Naive B cell (primary cell): Measurements from ENCODE around the gene MBLAC1. TPM values are rescaled to one million over a fixed set of nuclear protein-coding genes. Genes with fewer than 3 reads are reported as not detected.

Experiments
- ATAC-seq, 2 donors: fragments of 150-1000 bp; cut with Tn5 transposase; 2 replicates each; pipeline ENCODE4 v1.10.0; 2021; ENCODE audit warnings: low read depth in 2 of 2, mild to moderate bottlenecking in 2 of 2, moderate library complexity in 2 of 2
- DNase-seq: peaks from one replicate; pipeline ENCODE4 v3.0.0; 2022
- H3K27ac Mint-ChIP-seq, 6 donors: one replicate each; pipeline ENCODE4 v1.8.0; 2020 to 2022; ENCODE audit warnings: mild to moderate bottlenecking in 6 of 6, mixed read lengths in 6 of 6, moderate library complexity in 5 of 6, inconsistent platforms in 2 of 6
- H3K27me3 Mint-ChIP-seq, 3 donors: one replicate each; pipeline ENCODE4 v1.8.0; 2021 to 2022; ENCODE audit warnings: mixed read lengths in 3 of 3, mild to moderate bottlenecking in 1 of 3
- H3K36me3 Mint-ChIP-seq, 2 donors: one replicate each; pipeline ENCODE4 v1.8.0; 2020 to 2022; ENCODE audit warnings: mixed read lengths in 2 of 2, inconsistent platforms in 1 of 2, mild to moderate bottlenecking in 1 of 2
- H3K4me1 Mint-ChIP-seq, 3 donors: one replicate each; pipeline ENCODE4 v1.8.0; 2020 to 2022; ENCODE audit warnings: mixed read lengths in 3 of 3, inconsistent platforms in 1 of 3, mild to moderate bottlenecking in 1 of 3, moderate library complexity in 1 of 3
- H3K4me3 Mint-ChIP-seq, 8 donors: one replicate each; pipeline ENCODE4 v1.8.0; 2020 to 2022; ENCODE audit warnings: mild to moderate bottlenecking in 8 of 8, mixed read lengths in 8 of 8, moderate library complexity in 8 of 8, inconsistent platforms in 2 of 8
- H3K9me3 Mint-ChIP-seq, 7 donors: one replicate each; pipeline ENCODE4 v1.8.0; 2020 to 2022; ENCODE audit warnings: mixed read lengths in 7 of 7, mild to moderate bottlenecking in 5 of 7, inconsistent platforms in 2 of 7, moderate library complexity in 1 of 7
- polyA plus RNA-seq, 6 donors: library from polyadenylated mRNA; unstranded; fragments of 300-500 nt; fragmentation: Illumina TruSeq; gene quantifications; one replicate each; pipeline ENCODE4 v1.2.3, GENCODE V29; 2021; ENCODE audit warnings: low read depth in 6 of 6

MBLAC1 gene, protein sequence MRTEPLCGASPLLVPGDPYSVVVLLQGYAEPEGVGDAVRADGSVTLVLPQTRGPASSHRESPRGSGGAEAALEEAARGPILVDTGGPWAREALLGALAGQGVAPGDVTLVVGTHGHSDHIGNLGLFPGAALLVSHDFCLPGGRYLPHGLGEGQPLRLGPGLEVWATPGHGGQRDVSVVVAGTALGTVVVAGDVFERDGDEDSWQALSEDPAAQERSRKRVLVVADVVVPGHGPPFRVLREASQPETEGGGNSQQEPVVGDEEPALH
- 1 to 10 TPM; 1.7 to 4.2 (median 2.4) TPM for polyA plus RNA-seq

DNA sequence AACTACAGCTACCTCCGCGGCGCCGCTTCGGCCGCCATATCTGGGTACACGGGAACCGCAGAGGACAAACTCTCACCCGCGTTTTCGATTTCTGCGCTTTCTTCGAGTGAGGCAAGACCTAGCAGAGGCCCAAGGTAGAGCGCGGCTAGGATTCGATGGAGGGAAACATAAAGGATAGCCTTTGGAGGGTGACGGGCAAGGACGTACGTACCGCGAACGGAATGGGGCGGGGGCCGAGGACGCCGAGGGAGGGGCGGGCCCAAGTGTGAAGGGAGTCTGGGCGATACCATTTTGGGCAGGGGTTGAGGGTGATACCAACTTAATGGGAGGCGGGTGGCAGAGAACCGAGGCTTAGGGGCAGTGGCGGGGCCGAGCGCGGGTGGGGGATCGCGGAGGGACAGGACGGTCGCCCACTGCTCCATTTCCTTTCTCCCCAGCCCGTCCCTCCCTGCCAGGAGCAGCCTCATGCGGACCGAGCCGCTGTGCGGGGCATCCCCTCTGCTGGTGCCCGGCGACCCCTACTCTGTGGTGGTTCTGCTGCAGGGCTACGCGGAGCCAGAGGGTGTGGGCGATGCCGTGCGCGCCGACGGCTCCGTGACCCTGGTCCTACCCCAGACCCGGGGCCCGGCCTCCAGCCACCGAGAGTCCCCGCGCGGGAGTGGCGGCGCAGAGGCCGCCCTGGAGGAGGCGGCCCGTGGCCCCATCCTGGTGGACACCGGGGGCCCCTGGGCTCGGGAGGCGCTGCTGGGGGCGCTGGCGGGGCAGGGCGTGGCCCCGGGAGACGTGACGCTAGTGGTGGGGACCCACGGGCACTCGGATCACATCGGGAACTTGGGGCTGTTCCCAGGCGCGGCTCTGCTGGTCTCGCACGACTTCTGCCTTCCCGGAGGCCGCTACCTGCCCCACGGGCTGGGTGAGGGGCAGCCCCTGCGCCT lies at the start of gene MBLAC1:
Gene MBLAC1, plus strand, starts transcription at position 37 of the 935 bp plus-strand sequence. Its CDS starts 429 bp downstream, at position 466.
- Mint-ChIP-seq H3K9me3 (no peaks in the 10 kb centered on the region), H3K27ac (peak within 1 kb of the TSS; percentile 94 to 100 (median 99)), H3K4me3 (peak within 1 kb of the TSS; percentile 88 to 100 (median 100)), H3K4me1 (peaks cover 17 to 61% (median 54%) of the 10 kb centered on the region in 3 donors), H3K36me3 (no peaks in the 10 kb centered on the region), H3K27me3 (no peaks in the 10 kb centered on the region)
- DNase-seq (peak; percentile 91), ATAC-seq (peak; percentile 72 to 76)

- ATAC-seq (no peak), DNase-seq (no peak)
- Mint-ChIP-seq H3K27me3 (no peaks in the 10 kb centered on the region), H3K9me3 (peaks cover 3 to 13% (median 6%) of the 10 kb centered on the region in 7 donors), H3K4me3 (peak overlapping the region in 1 of 8 donors; percentile 77), H3K36me3 (peaks cover 34 to 37% of the 10 kb centered on the region in 2 donors), H3K4me1 (peaks cover 32 to 35% (median 33%) of the 10 kb centered on the region in 3 donors), H3K27ac (peak overlapping the region in 1 of 6 donors; percentile 53)
Measured at GRCh38 chr7:100077205-100077604, 49.6 kb upstream of the MBLAC1 start.

GRCh38 chr7:100079024-100079560 lies 47.7 kb upstream of the MBLAC1 start:
- peak overlapping the region in 4 of 8 donors; percentile 5 to 80 (median 63) for H3K4me3 Mint-ChIP-seq
- no peaks in the 10 kb centered on the region for H3K9me3 Mint-ChIP-seq
- H3K4me1 Mint-ChIP-seq, result peaks cover 35 to 51% (median 44%) of the 10 kb centered on the region in 3 donors
- no peaks in the 10 kb centered on the region for H3K27me3 Mint-ChIP-seq
- no peak for DNase-seq
- ATAC-seq, result no peak
- peaks cover 18 to 24% of the 10 kb centered on the region in 2 donors for H3K36me3 Mint-ChIP-seq
- peak overlapping the region in 2 of 6 donors; percentile 7 to 44 for H3K27ac Mint-ChIP-seq

DNA sequence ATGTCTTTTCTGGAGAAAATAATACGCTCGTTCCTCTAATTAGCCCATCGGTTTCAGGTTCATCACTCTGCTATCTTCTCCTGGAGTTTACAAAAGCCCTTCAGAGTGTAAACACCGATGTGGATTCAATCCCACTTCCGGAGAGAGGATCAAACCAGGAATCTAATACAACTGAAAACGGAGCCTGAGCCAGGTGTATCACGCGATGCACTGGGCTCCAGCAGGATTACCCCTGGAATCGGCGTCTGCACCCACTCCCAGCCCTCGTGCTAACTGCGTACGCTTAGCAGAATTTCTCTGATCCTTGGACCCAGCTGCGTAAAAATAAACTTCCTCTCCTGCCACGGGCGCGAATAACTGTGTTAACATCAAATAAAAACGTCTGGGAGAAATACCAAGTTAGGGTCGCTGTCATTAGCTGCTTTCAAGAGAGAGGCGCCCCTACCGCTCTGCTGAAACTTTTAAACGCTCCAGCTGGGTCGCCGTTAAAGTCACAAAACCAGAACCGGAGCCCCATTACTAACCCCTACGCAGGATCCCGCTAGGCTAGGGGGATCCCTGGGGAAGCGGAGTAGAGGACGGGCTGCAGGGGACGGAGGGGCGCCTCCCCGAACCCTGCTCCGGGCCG lies 45.7 kb upstream of the MBLAC1 start:
- H3K36me3 Mint-ChIP-seq, result peaks cover 5 to 11% of the 10 kb centered on the region in 2 donors
- peaks cover 31 to 51% (median 40%) of the 10 kb centered on the region in 3 donors for H3K4me1 Mint-ChIP-seq
- H3K27me3 Mint-ChIP-seq, result no peaks in the 10 kb centered on the region
- H3K27ac Mint-ChIP-seq, result peak overlapping the region; percentile 33 to 97 (median 80)
- H3K9me3 Mint-ChIP-seq, result no peaks in the 10 kb centered on the region
- H3K4me3 Mint-ChIP-seq, result peak overlapping the region; percentile 83 to 97 (median 94)
- DNase-seq (no peak), ATAC-seq (peak; percentile 3 to 5)

GRCh38 chr7:100081535-100082102 lies 45.1 kb upstream of the MBLAC1 start, which contains the start of gene ZNF3:
ZNF3 (minus strand) TSS chr7:100081723; CDS start chr7:100077357, 4,366 bp downstream.
- Mint-ChIP-seq H3K9me3 (no peaks in the 10 kb centered on the region), H3K4me3 (peak within 1 kb of the TSS; percentile 83 to 97 (median 94)), H3K27ac (peak within 1 kb of the TSS; percentile 85 to 98 (median 97)), H3K36me3 (peaks cover 0 to 10% of the 10 kb centered on the region in 2 donors), H3K4me1 (peaks cover 31 to 51% (median 38%) of the 10 kb centered on the region in 3 donors), H3K27me3 (no peaks in the 10 kb centered on the region)
- ATAC-seq (peak; percentile 67 to 71), DNase-seq (peak; percentile 98)

- Mint-ChIP-seq H3K4me1 (peaks cover 34 to 51% (median 46%) of the 10 kb centered on the region in 3 donors), H3K27ac (peak overlapping the region; percentile 85 to 98 (median 97)), H3K9me3 (no peaks in the 10 kb centered on the region), H3K36me3 (peaks cover 0 to 6% of the 10 kb centered on the region in 2 donors), H3K27me3 (no peaks in the 10 kb centered on the region), H3K4me3 (peak overlapping the region in 7 of 8 donors; percentile 83 to 97 (median 93))
- ATAC-seq, result no peak
- no peak for DNase-seq
Measured at GRCh38 chr7:100082978-100083377, 43.8 kb upstream of the MBLAC1 start.

DNA sequence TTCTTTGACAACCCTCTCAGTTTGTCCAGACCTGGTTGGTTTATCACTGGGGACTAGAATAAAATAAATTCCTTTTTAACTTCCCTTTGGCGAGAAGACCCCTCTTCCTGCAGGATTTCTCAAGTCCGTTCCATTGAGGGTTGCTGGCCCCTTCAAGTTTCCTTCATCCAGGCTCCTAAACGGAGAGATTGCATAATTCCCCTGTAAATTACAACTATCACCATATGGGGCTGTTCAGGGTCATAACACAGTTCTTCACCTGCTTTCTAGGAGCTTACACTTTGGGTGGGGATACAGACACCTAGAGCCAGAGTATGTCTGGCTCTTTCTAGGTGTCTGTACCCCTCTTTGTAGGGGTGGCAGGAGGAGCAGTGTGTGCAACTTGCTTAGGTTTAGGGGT lies 41.3 kb upstream of the MBLAC1 start:
- H3K4me3 Mint-ChIP-seq, result peak overlapping the region in 3 of 8 donors; percentile 33 to 69 (median 51)
- DNase-seq (no peak), ATAC-seq (no peak)
- H3K4me1 Mint-ChIP-seq, result peaks cover 32 to 50% (median 45%) of the 10 kb centered on the region in 3 donors
- H3K27me3 Mint-ChIP-seq, result no peaks in the 10 kb centered on the region
- H3K27ac Mint-ChIP-seq, result peak overlapping the region in 1 of 6 donors; percentile 41
- H3K9me3 Mint-ChIP-seq, result peaks cover 0 to 3% (median 0%) of the 10 kb centered on the region in 7 donors
- no peaks in the 10 kb centered on the region for H3K36me3 Mint-ChIP-seq

DNA sequence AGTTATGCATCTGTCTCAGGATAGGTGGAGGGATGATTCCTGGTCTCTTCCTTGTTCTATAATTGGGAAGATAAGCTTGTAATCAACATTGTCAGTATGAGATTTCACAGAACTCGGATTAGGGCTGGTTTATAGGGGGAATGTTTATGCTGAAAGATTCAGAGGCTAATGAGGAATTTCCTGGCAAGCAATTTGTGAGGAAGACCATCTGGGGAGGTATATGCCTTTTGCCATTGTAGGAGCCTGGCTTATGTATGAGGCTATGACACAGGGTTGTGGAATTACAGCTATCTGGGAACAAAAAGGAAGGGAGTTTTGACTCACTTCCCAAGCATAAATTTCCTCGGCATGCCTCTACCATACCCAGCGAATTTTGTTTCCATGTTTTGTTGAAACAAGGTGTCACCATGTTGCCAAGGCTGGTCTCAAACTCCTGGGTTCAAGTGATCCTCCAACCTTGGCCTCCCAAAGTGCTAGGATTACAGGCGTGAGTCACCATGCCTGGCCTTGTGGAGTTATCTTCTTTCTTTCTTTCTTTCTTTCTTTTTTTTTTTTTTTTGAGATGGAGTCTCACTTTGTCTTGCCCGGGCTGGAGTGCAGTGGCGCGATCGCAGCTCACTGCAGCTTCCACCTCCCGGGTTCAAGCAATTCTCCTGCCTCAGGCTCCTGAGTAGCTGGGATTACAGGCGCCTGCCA lies 39.6 kb upstream of the MBLAC1 start:
- ATAC-seq (no peak), DNase-seq (no peak)
- H3K9me3 Mint-ChIP-seq, result peaks cover 0 to 3% (median 0%) of the 10 kb centered on the region in 7 donors
- H3K4me3 Mint-ChIP-seq, result peak overlapping the region in 6 of 8 donors; percentile 9 to 90 (median 58)
- peaks cover 6 to 8% of the 10 kb centered on the region in 2 donors for H3K36me3 Mint-ChIP-seq
- H3K27me3 Mint-ChIP-seq, result no peaks in the 10 kb centered on the region
- peaks cover 18 to 42% (median 30%) of the 10 kb centered on the region in 3 donors for H3K4me1 Mint-ChIP-seq
- peak overlapping the region in 5 of 6 donors; percentile 1 to 98 (median 72) for H3K27ac Mint-ChIP-seq

DNA sequence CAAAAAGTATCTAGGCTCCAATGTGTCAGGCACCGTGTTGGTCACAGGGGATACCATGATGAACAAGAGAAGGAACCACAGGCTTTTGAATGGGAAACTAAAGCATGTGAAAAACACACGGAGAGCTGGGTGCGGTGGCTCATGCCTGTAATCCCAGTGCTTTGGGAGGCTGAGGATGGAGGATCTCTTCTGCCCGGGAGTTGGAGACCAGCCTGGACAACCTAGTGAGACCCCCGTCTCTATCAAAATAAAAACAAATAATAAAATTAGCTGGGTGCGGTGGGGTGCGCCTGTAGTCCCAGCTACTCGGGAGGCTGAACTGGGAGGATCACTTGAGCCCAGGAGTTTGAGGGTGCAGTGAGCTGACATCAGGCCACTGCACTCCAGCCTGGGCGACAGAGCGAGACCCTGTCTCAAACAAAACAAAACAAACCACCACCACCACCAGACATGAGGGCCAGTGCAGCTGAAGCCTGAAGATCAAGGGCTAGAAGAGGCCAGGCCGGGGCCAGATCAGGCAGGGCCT lies 38.6 kb upstream of the MBLAC1 start:
- ATAC-seq (peak; percentile 23 to 28), DNase-seq (no peak)
- Mint-ChIP-seq H3K27ac (peak overlapping the region; percentile 30 to 98 (median 94)), H3K27me3 (no peaks in the 10 kb centered on the region), H3K4me1 (peaks cover 12 to 33% (median 22%) of the 10 kb centered on the region in 3 donors), H3K36me3 (peaks cover 11 to 12% of the 10 kb centered on the region in 2 donors), H3K9me3 (peaks cover 0 to 3% (median 0%) of the 10 kb centered on the region in 7 donors), H3K4me3 (peak overlapping the region; percentile 87 to 94 (median 90))

DNA sequence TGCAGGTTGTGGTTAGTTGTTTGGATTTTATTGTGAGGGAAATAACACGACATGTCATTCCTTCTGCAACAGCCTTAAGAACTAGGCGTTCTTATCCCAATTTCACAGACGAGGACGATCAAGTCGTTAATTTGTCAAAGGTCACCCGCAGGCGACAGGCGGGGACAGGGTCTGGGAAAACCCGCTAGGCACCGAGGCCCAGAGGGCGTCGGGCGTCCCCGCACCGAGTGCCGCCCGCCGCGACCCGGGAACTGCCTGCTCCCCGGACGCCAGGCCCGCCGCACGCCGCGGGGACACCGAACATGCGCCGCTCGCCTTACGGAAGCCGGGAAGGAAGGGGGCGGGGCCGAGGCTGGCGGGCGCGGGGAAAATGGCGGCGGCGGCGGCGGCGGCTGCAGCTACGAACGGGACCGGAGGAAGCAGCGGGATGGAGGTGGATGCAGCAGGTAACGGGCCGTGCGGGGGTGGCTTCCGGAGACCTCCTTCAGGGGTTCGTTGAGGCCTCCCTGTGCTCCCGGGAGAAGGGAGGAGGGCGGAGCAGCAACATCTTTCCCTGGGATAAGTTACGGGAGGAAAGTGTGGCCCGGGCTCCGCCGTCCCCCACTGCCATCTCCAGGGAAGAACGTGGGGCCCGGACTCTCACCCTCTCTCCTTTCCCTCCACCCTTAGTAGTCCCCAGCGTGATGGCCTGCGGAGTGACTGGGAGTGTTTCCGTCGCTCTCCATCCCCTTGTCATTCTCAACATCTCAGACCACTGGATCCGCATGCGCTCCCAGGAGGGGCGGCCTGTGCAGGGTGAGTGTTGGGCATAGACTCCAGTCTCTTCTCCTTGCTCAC lies 37.9 kb upstream of the MBLAC1 start, which contains the start of gene COPS6:
Gene COPS6, plus strand, starts transcription at position 349 of the 837 bp plus-strand sequence. Its CDS starts 22 bp downstream, at position 371.
- peaks cover 12 to 31% (median 15%) of the 10 kb centered on the region in 3 donors for H3K4me1 Mint-ChIP-seq
- no peaks in the 10 kb centered on the region for H3K27me3 Mint-ChIP-seq
- peaks cover 0 to 3% (median 0%) of the 10 kb centered on the region in 7 donors for H3K9me3 Mint-ChIP-seq
- ATAC-seq (peak; percentile 83 to 88), DNase-seq (peak; percentile 85)
- H3K4me3 Mint-ChIP-seq, result peak within 1 kb of the TSS; percentile 87 to 94 (median 90)
- H3K27ac Mint-ChIP-seq, result peak within 1 kb of the TSS; percentile 51 to 98 (median 94)
- peaks cover 11 to 17% of the 10 kb centered on the region in 2 donors for H3K36me3 Mint-ChIP-seq
